Heart left ventricle (tissue), 16 donors: ENCODE measurements around the gene CA7. TPM values are rescaled to one million over a fixed set of nuclear protein-coding genes. Genes with fewer than 3 reads are reported as not detected.
A peak's percentile ranks its signal among the peaks of the same experiment; 100 is the strongest.

Experiments used
- ATAC-seq, 4 donors: fragments of 200-7000 bp; cut with Tn5 transposase; one replicate each; pipeline ENCODE4 v1.9.1; 2020 to 2022; ENCODE audit warnings: moderate library complexity in 4 of 4, mild to moderate bottlenecking in 3 of 4, moderate number of reproducible peaks in 1 of 4
- DNase-seq, 5 donors: peaks; one replicate each; pipeline ENCODE4 v3.0.0-alpha.2; 2020
- H3K27ac ChIP-seq, 12 donors: fragments of 200-600 bp; sonication (generic) in 4 of 12; one replicate each; pipeline versions ENCODE4 v1.5.0 to v1.8.0; 2016 to 2022; ENCODE audit warnings: mild to moderate bottlenecking in 2 of 12
- H3K27me3 ChIP-seq, 9 donors: fragments of 200-600 bp; sonication (generic) in 2 of 9; one replicate each; pipeline versions ENCODE4 v1.5.1 to v1.8.0; 2016 to 2022; ENCODE audit warnings: mild to moderate bottlenecking in 3 of 9
- H3K36me3 ChIP-seq, 9 donors: fragments of 200-600 bp; sonication (generic) in 2 of 9; one replicate each; pipeline versions ENCODE4 v1.5.0 to v1.8.0; 2018 to 2022; ENCODE audit warnings: mild to moderate bottlenecking in 2 of 9
- H3K4me1 ChIP-seq, 12 donors: fragments of 200-600 bp; sonication (generic) in 4 of 12; one replicate each; pipeline versions ENCODE4 v1.5.0 to v1.8.0; 2016 to 2022; ENCODE audit warnings: mild to moderate bottlenecking in 3 of 12
- H3K4me3 ChIP-seq, 12 donors: fragments of 200-600 bp; sonication (generic) in 4 of 12; one replicate each; pipeline versions ENCODE4 v1.5.0 to v1.8.0; 2017 to 2022; ENCODE audit warnings: mild to moderate bottlenecking in 9 of 12, moderate library complexity in 4 of 12
- H3K9me3 ChIP-seq, 12 donors: fragments of 200-600 bp; sonication (generic) in 4 of 12; one replicate each; pipeline versions ENCODE4 v1.5.0 to v1.8.0; 2016 to 2022; ENCODE audit warnings: mild to moderate bottlenecking in 1 of 12
- CTCF ChIP-seq, 12 donors: fragments of 200-600 bp; sonication (generic) in 4 of 12; IDR thresholded peaks; one replicate each; pipeline versions ENCODE4 v1.5.0 to v1.8.0; 2018 to 2022; ENCODE audit warnings: antibody characterized with exemption in 12 of 12, mild to moderate bottlenecking in 5 of 12
- POLR2A ChIP-seq, 2 donors: fragments of 450-650 bp; IDR thresholded peaks; one replicate each; pipeline ENCODE4 v1.6.1; 2017; ENCODE audit warnings: antibody characterized with exemption in 2 of 2, mild to moderate bottlenecking in 2 of 2, moderate library complexity in 2 of 2
- WGBS, 4 donors: extraction: QIAGEN DNeasy Blood & Tissue Kit in 2 of 4; methylation state at CpG; one replicate each; pipeline versions ENCODE4 v1.1.5 to v1.1.7; 2013 to 2018; 5-methylcytosine and 5-hydroxymethylcytosine counted together
- intact Hi-C, 10 donors: fragments of 100-400 bp; cut with DNase I; formaldehyde crosslinking; loops; one replicate each; pipeline versions ENCODE4 v1.11.1 to v1.14.2; 2022
- polyA plus RNA-seq, 2 donors: library from polyadenylated mRNA; stranded (reverse); fragments of 200-250 nt; gene quantifications; one replicate each; pipeline ENCODE4 v1.2.3, GENCODE V29; 2013
- total RNA-seq, 9 donors: library from RNA; depleted of rRNA in 2 of 9; stranded (reverse); fragments of >200 nt in 2 of 9; fragmentation: NEBNext Ultra II Directional in 3 of 9; extraction: Animal tissue kit (Norgen Biotek cat#: 25700) in 3 of 9; gene quantifications; one replicate each; pipeline versions ENCODE4 v1.1.0 to v1.2.4, GENCODE V29; 2016 to 2023
- donor health status: ischemic (EF 13 %, LVEDD 7.1; RV severe dilation, severe dysfunction).
- donor health status: healthy with polysubstance abuse.
- donor health status: DM: no; HTN: yes; CAD: no.
- donor health status: DM: no; HTN: no; CAD: no.
- donor health status: ischemic (EF 25% LVEDD 6.9; RV normal size, moderate dysfunction).
- donor health status: ischemic (EF 25% LVEDD 5.7; RV mildly dilated, moderate dysfunction).
- donor health status: healthy.
- donor health status: DM: yes; HTN: yes; CAD: no.
- donor health status: ischemic (EF 35%, LVEDD 5.7; RV mildly dilated, moderate dysfunction).
- donor health status: nonischemic (EF 11% LVEDD 7.7; RV severe dilation, severe dysfunction).
- donor health status: DM: yes; HTN: yes; CAD: no.
- donor health status: PGD.
- donor health status: ischemic (EF 29% LVEDD 5.4; RV normal size, mild dysfunction).
- donor health status: nonischemic (EF 23%, LVEDD 6.1; RV moderate dilation, normal function).

CA7 gene
- total and polyA plus RNA-seq, 11 donors = not detected

DNA sequence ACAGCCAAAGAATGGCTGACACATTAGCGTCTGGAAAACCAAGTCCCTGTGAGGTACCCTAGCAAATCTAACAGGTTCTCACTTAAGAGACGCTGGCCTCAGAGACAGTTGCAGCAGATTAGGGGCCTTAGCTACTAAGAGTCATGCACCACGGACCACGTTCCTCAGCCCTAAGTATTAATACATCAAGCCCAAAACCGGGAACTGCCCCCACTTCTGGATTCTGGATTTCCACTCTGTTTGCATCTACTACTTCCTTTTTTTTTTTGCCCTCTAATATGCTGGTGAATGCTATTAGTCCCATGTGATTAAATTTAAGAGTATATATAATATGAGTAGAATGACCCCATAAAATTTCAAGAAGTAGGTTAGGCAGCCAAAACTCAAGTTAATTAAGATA lies 42.1 kb upstream of the CA7 start:
- Histone ChIP-seq H3K9me3 (no peaks in the 10 kb centered on the region), H3K4me3 (no peak overlapping the region), H3K27ac (no peak overlapping the region), H3K27me3 (no peaks in the 10 kb centered on the region), H3K36me3 (peaks cover 0 to 62% (median 59%) of the 10 kb centered on the region in 9 donors), H3K4me1 (no peaks in the 10 kb centered on the region)
- no peak for TF ChIP-seq CTCF (IDR thresholded peaks at IDR 0.05)
- TF ChIP-seq POLR2A (IDR thresholded peaks at IDR 0.05) = no peak
- ATAC-seq = no peak
- intact Hi-C loops = no loop called here
- DNase-seq = no peak
- WGBS, 4 donors = 90 to 98% (median 95%) methylated on average over 5 of the region's 5 CpGs

DNA sequence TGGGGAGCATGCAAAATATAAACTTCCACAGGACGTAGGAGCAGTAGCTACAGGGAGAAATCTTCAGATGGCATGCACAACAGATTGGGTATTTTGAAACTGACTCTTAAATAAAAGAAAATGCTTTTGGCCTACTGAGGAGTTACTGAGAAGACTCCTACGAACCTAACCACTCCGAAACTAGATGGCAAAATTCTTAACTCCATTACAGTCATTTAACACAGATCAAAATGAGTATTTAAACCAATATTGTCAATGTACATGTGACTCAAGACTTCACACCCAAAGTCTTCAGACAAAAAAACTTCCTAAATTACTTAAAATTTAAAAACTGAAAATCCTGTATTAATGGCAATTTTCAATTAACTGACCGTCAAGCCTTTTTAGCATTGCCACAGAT lies 34.4 kb upstream of the CA7 start:
- TF ChIP-seq CTCF (IDR thresholded peaks at IDR 0.05) (no peak), POLR2A (IDR thresholded peaks at IDR 0.05) (no peak)
- Histone ChIP-seq H3K4me3 (no peak overlapping the region), H3K36me3 (peaks cover 0 to 100% (median 95%) of the 10 kb centered on the region in 9 donors), H3K27me3 (no peaks in the 10 kb centered on the region), H3K27ac (no peak overlapping the region), H3K4me1 (no peaks in the 10 kb centered on the region), H3K9me3 (no peaks in the 10 kb centered on the region)
- no peak for DNase-seq
- ATAC-seq = no peak
- intact Hi-C loops = loop anchor here in 3 of 10 donors (5.0 to 10.0 kb wide), 3 partner anchors 85 to 95 kb away; no protein-coding TSS in a partner anchor
- WGBS, 4 donors = 92 to 96% (median 95%) methylated on average over 4 of the region's 4 CpGs

GRCh38 chr16:66810391-66810790 lies 33.8 kb upstream of the CA7 start:
- WGBS, 4 donors = 79 to 89% (median 86%) methylated on average over 4 of the region's 4 CpGs

GRCh38 chr16:66811043-66811442 lies 33.2 kb upstream of the CA7 start:
- no peak for TF ChIP-seq CTCF (IDR thresholded peaks at IDR 0.05)
- TF ChIP-seq POLR2A (IDR thresholded peaks at IDR 0.05) = no peak
- WGBS, 4 donors = 94 to 97% (median 96%) methylated on average over 7 of the region's 7 CpGs
- H3K27me3 ChIP-seq = no peaks in the 10 kb centered on the region
- no peak overlapping the region for H3K27ac ChIP-seq
- intact Hi-C loops = loop anchor here in 3 of 10 donors (5.0 to 10.0 kb wide), 3 partner anchors 86 to 96 kb away; no protein-coding TSS in a partner anchor
- no peaks in the 10 kb centered on the region for H3K4me1 ChIP-seq
- ATAC-seq (no peak), DNase-seq (no peak)
- H3K36me3 ChIP-seq = peaks cover 0 to 100% (median 96%) of the 10 kb centered on the region in 9 donors
- H3K4me3 ChIP-seq = no peak overlapping the region
- no peaks in the 10 kb centered on the region for H3K9me3 ChIP-seq

More at GRCh38 chr16:66810391-66810790, 33.8 kb upstream of the CA7 start:
- no peaks in the 10 kb centered on the region for H3K4me1 ChIP-seq
- TF ChIP-seq POLR2A (IDR thresholded peaks at IDR 0.05) = no peak
- TF ChIP-seq CTCF (IDR thresholded peaks at IDR 0.05) = no peak
- no peak overlapping the region for H3K27ac ChIP-seq
- H3K4me3 ChIP-seq = no peak overlapping the region
- peaks cover 0 to 100% (median 95%) of the 10 kb centered on the region in 9 donors for H3K36me3 ChIP-seq
- intact Hi-C loops = loop anchor here in 3 of 10 donors (5.0 to 10.0 kb wide), 3 partner anchors 86 to 96 kb away; no protein-coding TSS in a partner anchor
- DNase-seq (no peak), ATAC-seq (peak in 2 of 4 donors; percentile 28 to 65)
- H3K27me3 ChIP-seq = no peaks in the 10 kb centered on the region
- H3K9me3 ChIP-seq = no peaks in the 10 kb centered on the region
